NB4 (cell line): ENCODE measurements around the gene CD52.
A peak's percentile ranks its signal among the peaks of the same experiment; 100 is the strongest.

Experiments
- DNase-seq: peaks from one replicate; pipeline ENCODE4 v3.0.0; 2010; ENCODE audit warnings: low read depth
- H3K4me3 ChIP-seq: one replicate; pipeline ENCODE4 v1.5.1; 2011; ENCODE audit warnings: mild to moderate bottlenecking, low read depth, low read length, moderate library complexity
- MAX ChIP-seq: IDR thresholded peaks from 2 replicates; pipeline ENCODE4 v1.6.1; 2011; ENCODE audit warnings: low read depth, low read length
- MYC ChIP-seq: IDR thresholded peaks from 2 replicates; pipeline ENCODE4 v1.6.1; 2011; ENCODE audit warnings: low read depth, low read length
- POLR2A ChIP-seq: IDR thresholded peaks from 2 replicates; pipeline ENCODE4 v1.6.1; 2011; ENCODE audit warnings: mild to moderate bottlenecking; ENCODE audit not compliant: insufficient read length; ENCODE audit errors: extremely low read depth
- TF ChIP-seq, protein P1 (sequence below): IDR thresholded peaks from one replicate; pipeline ENCODE4 v1.5.1; 2012; ENCODE audit warnings: low read depth, low read length

The CD52 gene

DNA sequence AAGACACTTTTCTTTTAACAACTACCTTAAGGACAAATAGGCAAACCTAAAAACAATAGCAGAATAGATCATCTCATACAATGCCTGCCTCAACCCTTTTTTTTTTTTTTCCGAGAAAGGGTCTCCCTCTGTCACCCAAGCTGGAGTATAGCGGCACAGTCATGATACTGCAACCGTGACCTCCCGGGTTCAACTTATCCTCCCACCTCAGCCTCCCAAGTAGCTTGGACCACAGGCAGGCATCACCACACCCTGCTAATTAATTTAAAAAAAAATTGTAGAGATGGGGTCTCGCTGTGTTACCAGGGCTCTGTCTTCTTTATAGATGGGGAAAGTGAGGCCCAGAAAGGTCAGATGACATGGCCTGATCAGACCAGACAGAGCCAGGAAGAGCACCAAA, 29.9 kb upstream of the CD52 start:
- DNase-seq, result no peak
- H3K4me3 ChIP-seq, result no peak overlapping the region
- TF ChIP-seq, protein P1, sequence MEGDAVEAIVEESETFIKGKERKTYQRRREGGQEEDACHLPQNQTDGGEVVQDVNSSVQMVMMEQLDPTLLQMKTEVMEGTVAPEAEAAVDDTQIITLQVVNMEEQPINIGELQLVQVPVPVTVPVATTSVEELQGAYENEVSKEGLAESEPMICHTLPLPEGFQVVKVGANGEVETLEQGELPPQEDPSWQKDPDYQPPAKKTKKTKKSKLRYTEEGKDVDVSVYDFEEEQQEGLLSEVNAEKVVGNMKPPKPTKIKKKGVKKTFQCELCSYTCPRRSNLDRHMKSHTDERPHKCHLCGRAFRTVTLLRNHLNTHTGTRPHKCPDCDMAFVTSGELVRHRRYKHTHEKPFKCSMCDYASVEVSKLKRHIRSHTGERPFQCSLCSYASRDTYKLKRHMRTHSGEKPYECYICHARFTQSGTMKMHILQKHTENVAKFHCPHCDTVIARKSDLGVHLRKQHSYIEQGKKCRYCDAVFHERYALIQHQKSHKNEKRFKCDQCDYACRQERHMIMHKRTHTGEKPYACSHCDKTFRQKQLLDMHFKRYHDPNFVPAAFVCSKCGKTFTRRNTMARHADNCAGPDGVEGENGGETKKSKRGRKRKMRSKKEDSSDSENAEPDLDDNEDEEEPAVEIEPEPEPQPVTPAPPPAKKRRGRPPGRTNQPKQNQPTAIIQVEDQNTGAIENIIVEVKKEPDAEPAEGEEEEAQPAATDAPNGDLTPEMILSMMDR, result no peak
- TF ChIP-seq MYC (no peak), POLR2A (no peak)

- TF ChIP-seq POLR2A (no peak), MYC (peak; percentile 53; the same call in 1 of the 2 replicates), MAX (no peak)
- DNase-seq, result peak; percentile 85
- H3K4me3 ChIP-seq, result no peak overlapping the region
These were observed 29.3 kb upstream of the CD52 start for GRCh38 chr1:26288311-26288941.

DNA sequence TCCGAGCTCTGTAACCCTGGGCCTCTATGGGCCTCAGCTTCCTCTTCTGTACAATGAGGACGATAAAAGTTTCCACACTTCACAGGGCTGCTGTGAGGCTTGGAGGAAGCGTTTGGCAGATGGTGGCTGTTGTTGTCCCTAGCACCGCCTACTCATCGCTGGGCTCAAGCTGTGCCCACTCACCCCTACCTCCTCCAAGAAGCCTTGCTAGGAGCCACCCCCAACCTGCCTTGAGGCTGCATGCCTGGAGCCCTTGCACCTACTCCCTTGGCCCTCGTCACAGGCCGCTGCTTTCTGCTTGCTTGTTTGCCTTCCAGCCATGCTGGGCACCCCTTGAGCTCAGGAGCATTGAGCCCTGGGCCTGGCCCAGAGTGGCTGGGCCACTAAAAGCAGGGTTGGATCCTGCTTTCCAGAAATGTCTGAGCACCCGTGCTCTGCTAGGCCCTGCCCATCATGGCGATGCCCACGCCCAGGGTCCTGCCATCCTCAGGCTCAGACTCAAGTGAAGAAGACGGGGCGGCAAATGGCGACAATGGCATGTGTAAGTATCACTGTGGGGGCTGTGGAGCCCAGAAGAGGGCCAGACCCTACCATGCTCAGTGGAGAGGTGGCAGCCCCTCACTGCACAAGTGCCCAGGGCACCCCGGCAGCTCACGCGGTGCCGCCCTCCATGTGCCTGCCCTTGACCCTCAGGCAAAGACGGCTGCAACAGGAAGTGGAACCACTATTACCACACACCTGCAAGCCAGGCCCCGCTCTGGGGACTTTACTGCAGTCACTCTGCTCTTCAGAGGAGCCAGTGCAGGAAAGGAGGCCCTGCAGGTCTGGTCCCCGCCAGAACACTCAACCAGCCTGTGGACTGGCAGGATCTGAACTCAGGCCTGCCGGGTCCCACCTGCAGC, 28.3 kb upstream of the CD52 start:
- peak; percentile 81 for TF ChIP-seq MAX
- TF ChIP-seq, protein P1, result no peak
- TF ChIP-seq MYC, result peak; percentile 95
- no peak for TF ChIP-seq POLR2A
- no peak overlapping the region for H3K4me3 ChIP-seq
- peak; percentile 97 for DNase-seq

- peak; percentile 80 for DNase-seq
- H3K4me3 ChIP-seq, result no peak overlapping the region
- TF ChIP-seq, protein P1, result no peak
- peak; percentile 68 for TF ChIP-seq MAX
These were observed 27.5 kb upstream of the CD52 start for GRCh38 chr1:26290122-26290881.

DNA sequence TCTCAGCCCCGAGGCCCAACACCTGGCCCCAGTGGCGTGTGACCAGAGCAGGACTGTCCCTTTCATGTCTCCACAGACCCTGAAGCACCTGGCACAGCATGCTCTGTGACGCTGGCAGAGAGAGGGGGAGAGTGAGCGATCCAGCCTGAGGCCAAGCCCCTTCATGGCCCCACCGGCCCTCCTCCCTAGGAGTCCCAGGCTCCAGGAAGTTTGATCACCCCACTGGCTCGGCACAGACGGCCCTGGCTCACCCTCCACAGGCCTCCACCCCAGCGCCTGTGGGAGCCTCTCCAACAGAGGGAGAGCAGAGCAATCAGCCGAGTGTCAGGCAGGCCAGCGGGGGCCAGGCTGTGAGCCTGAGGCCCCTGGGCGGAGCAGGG, 26.9 kb upstream of the CD52 start:
- TF ChIP-seq MYC, result no peak
- TF ChIP-seq POLR2A, result no peak
- TF ChIP-seq, protein P1, result no peak
- no peak for TF ChIP-seq MAX
- no peak for DNase-seq
- H3K4me3 ChIP-seq, result no peak overlapping the region

DNA sequence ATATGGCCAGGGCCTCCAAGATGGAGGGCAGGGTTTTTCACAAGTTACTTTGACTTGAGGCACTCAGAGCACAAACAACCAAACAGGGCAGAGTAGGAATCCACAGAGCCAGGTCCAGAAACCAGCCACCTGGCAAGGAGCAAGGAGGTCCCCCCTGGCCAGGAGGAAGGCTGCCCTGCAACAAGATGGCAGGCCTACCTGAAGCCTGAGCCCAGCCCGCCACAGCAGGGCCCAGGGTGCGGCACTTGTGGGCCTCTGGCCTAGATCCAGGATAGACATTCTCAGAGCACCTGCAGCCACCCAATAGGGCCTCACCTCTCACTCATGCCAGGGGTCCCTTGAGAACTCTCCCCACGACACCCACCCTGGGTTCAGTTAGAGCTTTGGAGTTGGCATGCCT, 26.3 kb upstream of the CD52 start:
- no peak for TF ChIP-seq MYC
- no peak for TF ChIP-seq MAX
- TF ChIP-seq, protein P1, result no peak
- TF ChIP-seq POLR2A, result no peak
- H3K4me3 ChIP-seq, result no peak overlapping the region
- no peak for DNase-seq
